HG03196 (cell line): ENCODE data around the gene DIO3.

Experiments
- ATAC-seq: cut with Tn5 transposase; IDR thresholded peaks from one replicate; pipeline ENCODE4 v1.9.1; 2021; ENCODE audit not compliant: unreplicated experiment

Gene DIO3

DNA sequence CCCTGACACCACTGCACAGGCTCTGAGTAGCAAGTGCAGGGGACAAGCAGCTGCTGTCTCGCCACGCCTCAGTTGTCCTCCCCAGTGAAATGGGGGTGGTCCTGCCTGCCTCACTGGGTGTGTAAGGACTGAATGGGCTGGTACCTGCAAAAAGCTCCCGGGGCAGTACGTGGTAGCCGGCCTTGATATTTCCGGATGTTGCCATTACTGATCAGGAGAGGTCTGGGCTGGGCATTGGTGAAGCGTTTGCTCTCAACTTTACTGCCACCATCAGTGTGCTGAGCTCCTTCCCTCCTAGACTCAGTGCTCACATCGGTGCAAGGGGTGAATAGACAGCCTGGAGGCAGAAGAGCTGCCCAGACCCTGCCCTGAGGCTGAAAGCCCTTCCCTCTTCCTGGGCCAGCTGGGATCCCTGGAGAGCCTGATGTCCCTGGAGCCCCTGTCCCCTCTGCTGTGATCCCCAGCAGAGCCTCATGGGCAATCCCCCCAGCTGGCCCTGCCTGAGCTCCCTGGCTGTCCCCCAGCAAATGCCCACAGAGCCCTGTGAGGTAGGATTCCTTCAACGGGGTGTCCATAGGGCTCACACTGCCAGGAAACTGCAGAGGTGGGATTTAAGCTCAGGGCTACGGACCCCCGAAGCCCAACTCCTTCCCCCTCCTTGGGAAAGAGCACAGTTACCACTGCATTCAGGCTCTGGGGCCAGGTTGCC lies 18.2 kb downstream of the DIO3 start:
- no peak for ATAC-seq

DNA sequence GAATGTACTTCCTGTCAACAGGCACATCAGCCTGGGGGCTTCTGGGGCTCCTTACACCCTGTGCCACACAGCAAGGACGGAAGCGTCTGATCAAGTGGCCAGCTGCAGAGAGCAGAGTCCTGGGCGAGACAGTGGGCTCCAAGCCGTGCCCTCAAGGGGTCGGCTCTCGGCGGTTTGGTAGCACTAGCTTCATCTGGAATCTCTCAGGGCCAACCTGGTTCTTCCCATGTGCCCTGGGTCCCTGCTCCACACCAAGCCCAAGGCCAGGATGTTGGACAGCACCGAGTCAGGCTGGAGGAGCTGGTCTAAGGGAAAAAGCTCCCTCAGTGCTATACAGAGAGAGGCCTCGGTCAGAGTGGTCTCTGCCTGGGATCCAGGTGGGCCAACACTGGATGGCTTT lies 20.5 kb downstream of the DIO3 start:
- no peak for ATAC-seq

GRCh38 chr14:101582294-101582693 lies 21.0 kb downstream of the DIO3 start:
- no peak for ATAC-seq

- ATAC-seq = no peak
Measured at GRCh38 chr14:101583006-101583714, 21.9 kb downstream of the DIO3 start.

DNA sequence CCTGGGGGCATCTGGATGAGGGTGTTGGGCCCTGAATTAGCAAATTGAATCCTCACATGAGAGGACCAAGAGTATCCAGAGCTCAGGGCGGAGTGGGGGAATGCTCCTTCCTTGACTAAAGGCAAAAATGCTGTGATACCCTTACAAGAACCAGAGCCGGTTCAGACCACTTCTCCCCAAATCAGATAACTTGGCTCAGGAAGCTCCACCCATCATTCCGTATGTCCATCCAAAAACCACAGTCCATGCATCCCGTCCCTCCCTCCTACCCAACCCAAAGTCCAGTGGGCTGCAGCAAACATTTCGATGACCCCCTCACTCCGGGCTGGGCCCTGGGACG lies 22.4 kb downstream of the DIO3 start:
- no peak for ATAC-seq

- no peak for ATAC-seq
Measured at GRCh38 chr14:101584055-101584859, 23.0 kb downstream of the DIO3 start.

DNA sequence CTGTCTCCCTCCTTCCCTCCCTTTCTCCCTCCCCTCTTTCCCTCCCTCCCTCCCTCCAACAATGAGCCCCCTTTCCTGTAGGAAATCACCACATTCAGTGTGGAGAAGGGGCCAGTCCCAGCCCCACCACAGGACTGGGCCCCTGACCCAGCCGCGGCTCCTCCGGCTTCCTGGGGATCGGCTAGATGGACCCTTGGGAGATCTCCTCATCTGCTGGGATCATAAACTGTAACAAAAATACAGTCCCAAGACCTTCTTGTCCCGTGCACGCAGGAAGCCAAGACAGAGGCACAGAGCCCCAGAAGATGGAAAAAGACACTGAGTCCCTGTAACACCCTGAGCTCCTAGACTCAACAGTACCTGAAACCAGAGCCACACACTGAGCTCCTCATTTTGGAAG lies 23.9 kb downstream of the DIO3 start:
- ATAC-seq = no peak

DNA sequence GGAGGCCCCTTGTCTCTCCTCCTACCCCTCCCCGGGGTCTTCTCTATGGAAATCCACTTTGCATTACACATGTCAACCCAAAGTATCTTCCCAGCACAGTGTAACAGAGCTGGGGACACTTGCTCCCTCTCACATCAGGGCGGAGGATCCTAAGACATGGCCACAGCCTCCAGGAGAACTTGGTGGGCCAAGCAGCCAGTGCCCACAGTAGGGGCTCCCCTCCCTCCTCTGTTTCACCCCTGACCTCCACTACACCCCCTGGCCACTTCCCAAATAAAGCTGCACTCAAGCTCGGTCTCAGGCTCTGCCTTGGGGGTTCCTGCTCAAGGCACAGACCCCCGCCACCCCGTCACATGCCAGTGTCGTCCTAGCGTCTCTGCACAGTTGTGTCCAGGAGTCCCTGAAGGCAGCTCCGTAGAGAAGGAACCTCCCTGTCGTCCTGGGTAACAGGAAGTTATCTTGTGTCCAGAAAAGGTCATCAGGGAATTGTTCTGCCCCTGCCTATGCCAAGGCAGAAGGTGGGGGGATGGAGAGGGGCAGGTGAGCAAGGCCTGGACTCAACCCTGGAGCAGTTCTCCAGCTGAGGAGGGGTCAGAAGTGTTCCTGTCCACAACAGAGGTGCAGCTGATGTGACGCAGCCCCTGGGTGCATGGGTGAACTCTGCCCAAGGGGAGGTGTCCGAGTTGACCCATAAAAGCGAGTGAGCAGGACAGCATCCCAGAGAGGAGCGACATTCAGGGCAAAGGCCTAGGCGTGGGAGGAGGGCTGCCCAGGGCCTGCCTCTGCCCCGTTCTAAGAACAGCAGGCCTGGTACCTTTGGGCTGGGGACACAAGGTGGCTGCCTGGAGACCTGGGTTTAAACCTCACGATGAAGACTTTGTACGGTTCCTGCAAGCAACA lies 25.5 kb downstream of the DIO3 start:
- no peak for ATAC-seq

GRCh38 chr14:101587441-101587911 lies 26.2 kb downstream of the DIO3 start:
- ATAC-seq = no peak

GRCh38 chr14:101588286-101588975 lies 27.1 kb downstream of the DIO3 start:
- ATAC-seq = no peak

GRCh38 chr14:101588990-101589389 lies 27.7 kb downstream of the DIO3 start:
- no peak for ATAC-seq

DNA sequence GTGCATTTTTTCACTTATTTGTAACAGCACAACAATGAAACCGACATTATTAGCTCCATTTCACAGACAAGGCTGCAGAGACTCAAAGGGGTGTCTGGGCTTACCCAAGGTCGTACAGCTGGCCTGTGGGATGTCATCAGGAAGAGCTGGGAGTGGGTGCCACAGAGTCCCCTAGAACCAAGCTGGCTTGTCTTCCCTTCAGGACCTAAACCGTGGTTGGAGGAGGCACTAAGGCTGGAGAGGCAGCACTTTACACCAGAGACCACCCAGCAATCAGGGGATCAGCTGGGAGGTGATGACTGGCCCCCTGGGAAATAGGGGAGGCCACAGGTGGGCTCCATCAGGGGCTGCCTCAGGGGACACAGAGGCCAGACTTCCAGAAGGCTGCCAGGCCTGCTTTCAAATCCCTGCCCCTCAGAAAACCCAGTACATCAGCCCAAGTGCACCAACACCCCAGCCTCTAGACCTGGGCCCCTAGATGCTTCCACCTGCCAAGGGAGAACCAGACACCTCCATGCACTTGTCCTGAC lies 28.3 kb downstream of the DIO3 start:
- ATAC-seq = no peak

DNA sequence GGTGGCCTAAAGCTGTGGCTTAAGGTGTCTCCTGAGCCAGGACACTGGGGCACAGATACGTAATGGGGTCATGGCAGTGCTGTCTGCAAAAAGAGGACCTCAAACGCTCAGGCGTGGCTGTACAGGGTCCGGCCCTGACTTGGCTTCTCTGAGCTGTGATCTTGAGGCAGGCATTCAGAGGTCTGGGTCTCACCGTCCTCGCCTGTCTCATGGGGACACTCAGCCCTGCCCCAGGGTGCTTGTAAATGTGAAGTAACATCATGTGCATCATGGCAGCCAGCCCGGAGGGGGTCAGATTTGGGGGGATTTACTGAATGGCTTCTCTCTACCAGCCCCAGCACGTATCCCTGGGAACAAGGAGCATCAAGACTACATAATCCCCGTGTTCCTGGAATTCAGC lies 28.8 kb downstream of the DIO3 start:
- no peak for ATAC-seq

DNA sequence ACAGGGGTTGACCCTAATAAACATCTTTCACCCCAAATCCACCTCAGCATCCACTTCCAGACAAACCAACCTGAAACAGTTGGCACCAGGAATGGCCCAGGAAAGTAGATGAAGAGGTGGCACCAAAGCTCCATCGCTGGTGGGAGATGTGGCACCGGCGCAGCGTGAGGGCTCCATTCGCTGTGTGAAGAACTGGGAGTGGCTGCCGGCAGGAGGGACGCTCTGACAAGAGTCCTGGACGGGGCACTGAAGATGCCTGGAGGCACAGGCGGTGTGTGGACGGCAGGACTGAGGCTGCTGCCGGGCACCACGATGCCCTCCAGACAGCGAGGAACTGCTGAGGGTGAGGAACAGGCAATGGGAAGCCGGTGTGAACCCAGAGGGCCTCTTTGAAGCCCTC lies 29.3 kb downstream of the DIO3 start:
- ATAC-seq = no peak

- ATAC-seq = no peak
Measured at GRCh38 chr14:101591121-101591520, 29.8 kb downstream of the DIO3 start.

DNA sequence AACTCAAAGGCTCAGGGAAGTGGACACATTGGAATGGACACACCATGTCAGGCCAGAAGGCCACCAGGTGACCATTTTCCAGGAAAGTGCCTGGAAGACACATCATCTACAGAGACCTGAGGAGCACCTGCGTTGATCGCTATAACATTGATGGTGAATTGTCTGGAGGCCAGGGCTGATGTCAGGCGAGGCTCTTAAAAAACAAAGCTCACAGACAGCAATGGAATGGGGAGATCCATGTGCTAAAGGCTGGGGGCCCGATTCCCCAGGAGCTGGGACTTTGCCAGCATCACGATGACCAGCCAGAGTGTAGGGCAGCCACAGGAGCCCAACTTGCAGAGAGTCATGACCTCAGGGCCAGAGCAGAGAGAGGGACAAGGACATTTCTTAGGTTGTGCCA lies 30.3 kb downstream of the DIO3 start:
- no peak for ATAC-seq

DNA sequence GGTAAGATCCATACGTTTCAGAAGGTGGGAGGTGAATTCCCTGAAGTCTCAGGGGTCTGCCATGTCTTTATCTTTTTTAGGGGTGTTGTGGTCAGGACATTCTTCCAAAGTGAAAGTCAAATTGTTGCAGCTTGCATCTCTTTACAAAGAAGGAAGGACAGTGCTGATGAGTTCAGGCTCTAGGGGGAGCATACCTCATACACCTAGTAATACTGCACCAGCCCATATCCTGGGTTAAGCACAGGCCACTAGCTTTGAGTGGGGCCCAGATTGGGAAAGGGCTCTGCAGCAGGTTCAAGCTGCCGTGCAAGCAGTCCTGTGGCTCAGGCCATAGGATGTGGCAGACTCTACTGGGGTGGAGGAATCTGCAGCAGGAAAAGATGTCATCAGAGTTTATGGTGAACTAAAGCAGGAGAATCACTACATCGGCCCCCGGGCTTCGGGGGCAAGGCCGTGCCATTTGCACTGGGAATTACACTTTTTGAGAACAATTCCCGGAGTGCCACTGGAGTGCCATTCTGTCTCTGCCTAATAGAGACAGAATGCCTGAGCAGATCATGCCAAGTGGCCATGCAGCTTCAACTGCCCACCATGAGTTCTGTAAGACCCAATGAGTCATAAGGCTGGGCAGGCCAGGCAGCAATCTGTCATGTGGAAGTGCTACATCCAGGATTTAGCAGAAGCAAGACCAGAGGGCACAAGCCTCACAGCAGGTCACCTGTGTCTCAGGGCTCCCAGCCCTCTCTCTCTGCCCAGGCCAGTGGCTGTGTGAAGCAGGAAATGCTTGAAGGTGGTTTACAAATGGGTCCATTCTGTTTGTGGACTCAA lies 32.3 kb downstream of the DIO3 start:
- ATAC-seq = no peak

DNA sequence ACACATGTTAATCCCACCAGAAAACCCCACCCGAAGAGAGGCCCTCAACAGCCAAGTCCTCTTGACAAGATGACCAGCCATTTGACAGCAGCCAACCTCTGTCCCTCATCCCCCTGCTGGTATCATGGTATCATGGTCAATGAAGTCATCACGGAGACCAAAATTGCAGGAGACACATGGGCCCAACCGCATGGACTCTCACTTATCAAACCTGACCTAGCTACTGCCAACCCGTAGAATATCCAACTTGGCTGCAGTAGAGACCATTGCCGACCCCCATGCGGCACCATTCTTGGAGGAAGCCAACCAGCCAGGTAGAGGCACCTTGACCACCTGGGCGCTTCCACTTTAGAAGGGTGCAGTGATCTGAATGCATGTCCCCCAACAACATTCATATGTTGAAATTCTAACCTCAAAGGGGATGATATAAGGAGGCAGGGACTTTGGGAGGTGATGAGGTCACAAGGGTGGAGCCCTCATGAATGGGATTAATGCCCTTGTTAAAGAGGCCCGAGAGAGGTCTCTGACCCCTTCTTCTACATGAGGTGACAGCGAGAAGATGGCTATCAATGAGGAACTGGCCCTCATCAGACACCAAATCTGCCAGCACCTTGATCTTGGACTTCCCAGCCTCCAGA lies 33.3 kb downstream of the DIO3 start:
- no peak for ATAC-seq

DNA sequence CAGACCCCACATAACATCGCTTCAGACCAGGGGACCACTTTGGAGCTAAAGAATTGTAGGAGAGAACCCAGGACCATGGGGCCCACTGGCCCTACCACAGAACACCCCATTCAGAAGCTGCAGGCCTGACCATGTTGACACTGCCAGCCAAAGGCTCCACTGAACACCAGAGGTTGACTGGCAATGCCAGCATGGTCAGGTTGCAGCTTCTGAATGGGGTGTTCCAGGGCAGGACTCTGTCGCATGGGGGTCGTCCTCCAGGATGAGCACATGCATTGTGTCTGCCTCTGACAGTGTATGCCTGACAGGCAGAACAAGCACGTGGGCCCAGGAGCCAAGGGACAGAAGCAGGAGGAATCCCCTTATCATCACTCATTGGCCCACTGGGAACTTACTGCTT lies 34.1 kb downstream of the DIO3 start:
- ATAC-seq = no peak
